Endothelial cell (in vitro differentiated cells): ENCODE results near the gene DNAJC12. TPM values are rescaled to one million over a fixed set of nuclear protein-coding genes. Genes with fewer than 3 reads are reported as not detected.
"Not testable (repeated sequence)": the region's sequence is repeated elsewhere in the genome, so short reads cannot be mapped to it uniquely, and the experiment has no call there.

ENCODE experiments used
- DNase-seq: peaks from one replicate; pipeline ENCODE4 v3.0.0; 2021; ENCODE audit warnings: low spot score
- H3K27ac Mint-ChIP-seq: one replicate; pipeline ENCODE4 v1.8.0; 2021; ENCODE audit warnings: mixed read lengths, inconsistent platforms; ENCODE audit not compliant: unreplicated experiment
- H3K27me3 Mint-ChIP-seq: one replicate; pipeline ENCODE4 v1.8.0; 2021; ENCODE audit warnings: mild to moderate bottlenecking, moderate library complexity, mixed read lengths, inconsistent platforms; ENCODE audit not compliant: unreplicated experiment
- H3K36me3 Mint-ChIP-seq: one replicate; pipeline ENCODE4 v1.8.0; 2021; ENCODE audit warnings: mild to moderate bottlenecking, low read depth, mixed read lengths, inconsistent platforms; ENCODE audit not compliant: unreplicated experiment
- H3K4me1 Mint-ChIP-seq: one replicate; pipeline ENCODE4 v1.8.0; 2021; ENCODE audit warnings: mild to moderate bottlenecking, mixed read lengths, inconsistent platforms; ENCODE audit not compliant: unreplicated experiment
- H3K4me3 Mint-ChIP-seq: one replicate; pipeline ENCODE4 v1.8.0; 2021; ENCODE audit warnings: mild to moderate bottlenecking, mixed read lengths, inconsistent platforms; ENCODE audit not compliant: unreplicated experiment
- H3K9me3 Mint-ChIP-seq: one replicate; pipeline ENCODE4 v1.8.0; 2021; ENCODE audit warnings: mixed read lengths, inconsistent platforms; ENCODE audit not compliant: unreplicated experiment
- total RNA-seq: library from RNA; stranded (reverse); fragmentation: NEBNext Ultra II Directional; extraction: Animal tissue kit (Norgen Biotek cat#: 25700); gene quantifications from one replicate; pipeline ENCODE4 v1.2.1, GENCODE V29; 2021; ENCODE audit not compliant: unreplicated experiment
- TF ChIP-seq, protein P1 (sequence below): fragments of 200-600 bp; sonication (generic); IDR thresholded peaks from one replicate; pipeline ENCODE4 v1.5.0; 2021; ENCODE audit warnings: antibody characterized with exemption; ENCODE audit not compliant: unreplicated experiment

DNAJC12 gene
- total RNA-seq, 1 donor from 2014 or later: 2.6 TPM

DNA sequence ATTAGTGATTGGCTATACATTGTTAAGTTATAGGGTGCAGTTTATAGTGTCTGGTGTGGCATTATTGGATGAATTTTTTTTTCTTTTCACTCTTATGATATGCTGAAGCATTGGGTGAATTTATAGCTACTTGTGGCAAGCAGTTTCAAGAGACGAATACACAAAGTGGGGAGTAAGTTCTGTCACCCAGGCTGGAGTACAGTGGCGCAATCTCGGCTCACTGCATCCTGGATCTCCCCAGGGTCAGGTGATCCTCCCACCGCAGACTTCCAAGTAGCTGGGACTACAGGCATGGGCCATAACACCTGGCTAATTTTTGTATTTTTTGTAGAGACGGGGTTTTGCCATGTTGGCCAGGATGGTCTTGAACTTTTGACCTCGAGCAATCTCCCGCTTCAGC lies 40.1 kb upstream of the DNAJC12 start:
- no peaks in the 10 kb centered on the region for H3K4me1 Mint-ChIP-seq
- H3K27me3 Mint-ChIP-seq: no peaks in the 10 kb centered on the region
- no peaks in the 10 kb centered on the region for H3K9me3 Mint-ChIP-seq
- no peaks in the 10 kb centered on the region for H3K36me3 Mint-ChIP-seq
- no peak overlapping the region for H3K4me3 Mint-ChIP-seq
- no peak for DNase-seq
- TF ChIP-seq, protein P1, sequence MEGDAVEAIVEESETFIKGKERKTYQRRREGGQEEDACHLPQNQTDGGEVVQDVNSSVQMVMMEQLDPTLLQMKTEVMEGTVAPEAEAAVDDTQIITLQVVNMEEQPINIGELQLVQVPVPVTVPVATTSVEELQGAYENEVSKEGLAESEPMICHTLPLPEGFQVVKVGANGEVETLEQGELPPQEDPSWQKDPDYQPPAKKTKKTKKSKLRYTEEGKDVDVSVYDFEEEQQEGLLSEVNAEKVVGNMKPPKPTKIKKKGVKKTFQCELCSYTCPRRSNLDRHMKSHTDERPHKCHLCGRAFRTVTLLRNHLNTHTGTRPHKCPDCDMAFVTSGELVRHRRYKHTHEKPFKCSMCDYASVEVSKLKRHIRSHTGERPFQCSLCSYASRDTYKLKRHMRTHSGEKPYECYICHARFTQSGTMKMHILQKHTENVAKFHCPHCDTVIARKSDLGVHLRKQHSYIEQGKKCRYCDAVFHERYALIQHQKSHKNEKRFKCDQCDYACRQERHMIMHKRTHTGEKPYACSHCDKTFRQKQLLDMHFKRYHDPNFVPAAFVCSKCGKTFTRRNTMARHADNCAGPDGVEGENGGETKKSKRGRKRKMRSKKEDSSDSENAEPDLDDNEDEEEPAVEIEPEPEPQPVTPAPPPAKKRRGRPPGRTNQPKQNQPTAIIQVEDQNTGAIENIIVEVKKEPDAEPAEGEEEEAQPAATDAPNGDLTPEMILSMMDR: no peak
- H3K27ac Mint-ChIP-seq: no peak overlapping the region

DNA sequence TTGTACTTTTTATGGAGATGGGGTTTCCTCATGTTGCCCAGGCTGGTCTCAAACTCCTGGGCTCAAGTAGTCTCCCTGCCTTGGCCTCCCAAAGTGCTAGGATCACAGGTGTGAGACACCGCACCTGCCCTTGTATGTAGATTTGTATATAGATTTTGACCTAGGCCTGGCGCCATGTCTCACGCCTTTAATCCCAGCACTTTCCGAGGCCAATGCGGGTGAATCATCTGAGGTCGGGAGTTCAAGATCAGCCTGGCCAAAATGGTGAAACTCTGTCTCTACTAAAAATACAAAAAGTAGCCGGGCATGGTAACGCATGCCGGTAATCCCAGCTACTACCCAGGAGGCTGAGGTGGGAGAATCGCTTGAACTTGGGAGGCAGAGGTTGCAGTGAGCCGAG lies 39.4 kb upstream of the DNAJC12 start:
- H3K36me3 Mint-ChIP-seq, H3K27ac Mint-ChIP-seq, H3K9me3 Mint-ChIP-seq, H3K27me3 Mint-ChIP-seq, DNase-seq, H3K4me1 Mint-ChIP-seq, H3K4me3 Mint-ChIP-seq: not testable (repeated sequence)

DNA sequence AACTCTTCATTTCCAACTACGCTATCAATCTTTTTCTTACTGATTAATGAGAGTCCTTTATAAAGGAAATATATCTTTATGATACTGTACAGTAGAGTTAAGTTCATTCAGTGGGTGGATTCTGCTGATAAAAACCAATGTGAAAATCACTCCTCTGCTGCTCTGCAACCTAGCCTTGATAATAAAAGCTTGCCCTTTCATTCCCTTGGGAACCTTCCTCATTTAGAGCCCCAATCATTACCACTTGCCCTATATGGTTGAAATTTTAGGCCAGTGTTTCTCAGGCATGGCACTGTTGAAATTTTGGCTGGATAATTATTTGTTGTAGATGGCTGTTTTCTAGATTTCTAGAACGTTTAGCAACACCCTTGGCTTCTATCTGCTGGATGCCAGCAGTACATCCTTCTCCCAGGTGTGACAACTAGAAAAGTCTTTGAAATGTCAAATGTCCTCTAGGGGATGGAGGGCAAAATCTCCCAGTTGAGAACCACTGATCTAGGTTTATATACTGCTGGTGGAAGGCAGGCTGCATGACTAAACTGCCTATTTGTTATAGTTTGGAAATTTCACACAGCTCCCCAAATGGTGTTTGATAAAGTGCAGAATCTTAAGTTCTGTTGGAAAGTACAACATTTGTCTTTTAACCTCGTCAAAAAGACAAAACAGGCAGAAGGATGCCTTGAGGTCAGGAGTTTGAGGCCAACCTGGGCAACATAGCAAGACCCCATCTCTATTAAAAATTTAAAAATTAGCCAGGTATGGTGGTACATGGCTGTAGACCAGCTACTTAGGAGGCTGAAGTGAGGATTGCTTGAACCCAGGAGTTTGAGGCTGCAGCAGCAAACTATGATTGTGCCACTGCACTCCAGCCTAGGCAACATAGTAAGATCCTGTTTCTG lies 37.6 kb upstream of the DNAJC12 start:
- no peak for DNase-seq
- H3K4me3 Mint-ChIP-seq: no peak overlapping the region
- TF ChIP-seq, protein P1: no peak
- H3K27me3 Mint-ChIP-seq: no peaks in the 10 kb centered on the region
- no peaks in the 10 kb centered on the region for H3K9me3 Mint-ChIP-seq
- H3K36me3 Mint-ChIP-seq: no peaks in the 10 kb centered on the region
- no peaks in the 10 kb centered on the region for H3K4me1 Mint-ChIP-seq
- no peak overlapping the region for H3K27ac Mint-ChIP-seq

DNA sequence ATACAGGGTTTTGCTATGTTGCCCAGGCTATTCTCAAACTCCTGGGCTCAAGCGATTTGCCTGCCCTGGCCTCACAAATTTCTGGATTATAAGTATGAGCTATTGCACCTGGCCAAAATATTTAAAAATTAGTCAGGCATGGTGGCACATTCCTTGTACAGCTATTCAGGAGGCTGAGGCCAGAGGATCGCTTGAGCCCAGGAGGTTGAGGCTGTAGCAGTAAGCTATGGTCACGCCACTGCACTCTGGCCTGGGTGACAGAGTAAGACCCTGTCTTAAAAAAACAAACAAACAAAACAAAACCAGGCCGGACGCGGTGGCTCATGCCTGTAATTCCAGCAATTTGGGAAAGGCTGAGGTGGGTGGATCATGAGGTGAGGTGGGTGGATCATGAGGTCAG lies 32.0 kb upstream of the DNAJC12 start:
- TF ChIP-seq, protein P1: no peak
- Mint-ChIP-seq H3K9me3 (no peaks in the 10 kb centered on the region), H3K4me3 (no peak overlapping the region), H3K27ac (no peak overlapping the region), H3K4me1 (no peaks in the 10 kb centered on the region), H3K36me3 (no peaks in the 10 kb centered on the region), H3K27me3 (peaks cover 2% of the 10 kb centered on the region)
- no peak for DNase-seq

DNA sequence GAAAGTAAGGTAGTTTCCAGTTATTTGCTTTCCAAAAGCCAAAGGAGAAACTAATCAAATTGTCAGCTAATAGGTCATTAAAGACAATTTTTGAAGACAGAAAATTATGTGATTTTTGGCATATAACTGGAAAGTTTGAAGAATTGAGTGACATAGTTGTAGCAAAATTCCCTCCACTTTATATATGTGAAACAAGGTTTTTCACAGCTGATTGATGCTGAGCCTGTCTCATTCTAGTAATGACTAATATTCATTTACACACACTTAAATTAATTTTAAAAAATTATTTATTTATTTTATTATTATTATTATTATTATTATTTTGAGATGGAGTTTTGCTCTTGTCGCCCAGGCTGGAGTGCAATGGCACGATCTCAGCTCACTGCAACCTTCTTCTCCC lies 30.1 kb upstream of the DNAJC12 start:
- TF ChIP-seq, protein P1: no peak
- Mint-ChIP-seq H3K9me3 (no peaks in the 10 kb centered on the region), H3K4me3 (no peak overlapping the region), H3K4me1 (peaks cover 2% of the 10 kb centered on the region), H3K27ac (no peak overlapping the region), H3K27me3 (peaks cover 2% of the 10 kb centered on the region), H3K36me3 (no peaks in the 10 kb centered on the region)
- DNase-seq: no peak
